GM12873 (cell line): ENCODE results near the gene NACC1.

ENCODE experiments used
- TF ChIP-seq, protein P1 (sequence below): IDR thresholded peaks from 2 replicates; pipeline ENCODE4 v1.5.1; 2012; ENCODE audit warnings: low read depth, mild to moderate bottlenecking, moderate library complexity, low read length, control low read depth; ENCODE audit not compliant: insufficient read depth; ENCODE audit errors: missing control alignments

The NACC1 gene

DNA sequence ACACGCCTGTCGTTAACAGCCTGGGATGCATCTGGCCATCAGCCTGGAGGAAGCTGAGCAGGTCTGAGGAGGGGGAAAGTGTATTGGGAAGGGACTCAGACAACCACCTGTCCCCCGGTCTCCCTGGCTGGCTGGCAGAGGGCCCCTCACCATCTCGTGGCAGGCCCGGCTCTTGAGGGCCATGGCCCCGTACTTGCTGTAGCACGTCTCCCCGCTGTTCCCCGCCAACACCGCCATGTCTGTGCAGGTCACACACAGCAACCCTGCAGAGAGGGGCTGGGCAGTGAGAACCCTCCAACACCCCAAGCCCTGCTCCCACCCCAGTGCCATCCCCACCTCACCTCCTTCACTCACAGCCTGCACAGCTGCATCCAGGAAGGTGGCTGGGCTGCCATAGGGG is 5.5 kb upstream of the NACC1 start:
- TF ChIP-seq, protein P1, sequence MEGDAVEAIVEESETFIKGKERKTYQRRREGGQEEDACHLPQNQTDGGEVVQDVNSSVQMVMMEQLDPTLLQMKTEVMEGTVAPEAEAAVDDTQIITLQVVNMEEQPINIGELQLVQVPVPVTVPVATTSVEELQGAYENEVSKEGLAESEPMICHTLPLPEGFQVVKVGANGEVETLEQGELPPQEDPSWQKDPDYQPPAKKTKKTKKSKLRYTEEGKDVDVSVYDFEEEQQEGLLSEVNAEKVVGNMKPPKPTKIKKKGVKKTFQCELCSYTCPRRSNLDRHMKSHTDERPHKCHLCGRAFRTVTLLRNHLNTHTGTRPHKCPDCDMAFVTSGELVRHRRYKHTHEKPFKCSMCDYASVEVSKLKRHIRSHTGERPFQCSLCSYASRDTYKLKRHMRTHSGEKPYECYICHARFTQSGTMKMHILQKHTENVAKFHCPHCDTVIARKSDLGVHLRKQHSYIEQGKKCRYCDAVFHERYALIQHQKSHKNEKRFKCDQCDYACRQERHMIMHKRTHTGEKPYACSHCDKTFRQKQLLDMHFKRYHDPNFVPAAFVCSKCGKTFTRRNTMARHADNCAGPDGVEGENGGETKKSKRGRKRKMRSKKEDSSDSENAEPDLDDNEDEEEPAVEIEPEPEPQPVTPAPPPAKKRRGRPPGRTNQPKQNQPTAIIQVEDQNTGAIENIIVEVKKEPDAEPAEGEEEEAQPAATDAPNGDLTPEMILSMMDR = no peak

GRCh38 chr19:13115936-13116281 is 2.2 kb upstream of the NACC1 start:
- TF ChIP-seq, protein P1 = no peak

DNA sequence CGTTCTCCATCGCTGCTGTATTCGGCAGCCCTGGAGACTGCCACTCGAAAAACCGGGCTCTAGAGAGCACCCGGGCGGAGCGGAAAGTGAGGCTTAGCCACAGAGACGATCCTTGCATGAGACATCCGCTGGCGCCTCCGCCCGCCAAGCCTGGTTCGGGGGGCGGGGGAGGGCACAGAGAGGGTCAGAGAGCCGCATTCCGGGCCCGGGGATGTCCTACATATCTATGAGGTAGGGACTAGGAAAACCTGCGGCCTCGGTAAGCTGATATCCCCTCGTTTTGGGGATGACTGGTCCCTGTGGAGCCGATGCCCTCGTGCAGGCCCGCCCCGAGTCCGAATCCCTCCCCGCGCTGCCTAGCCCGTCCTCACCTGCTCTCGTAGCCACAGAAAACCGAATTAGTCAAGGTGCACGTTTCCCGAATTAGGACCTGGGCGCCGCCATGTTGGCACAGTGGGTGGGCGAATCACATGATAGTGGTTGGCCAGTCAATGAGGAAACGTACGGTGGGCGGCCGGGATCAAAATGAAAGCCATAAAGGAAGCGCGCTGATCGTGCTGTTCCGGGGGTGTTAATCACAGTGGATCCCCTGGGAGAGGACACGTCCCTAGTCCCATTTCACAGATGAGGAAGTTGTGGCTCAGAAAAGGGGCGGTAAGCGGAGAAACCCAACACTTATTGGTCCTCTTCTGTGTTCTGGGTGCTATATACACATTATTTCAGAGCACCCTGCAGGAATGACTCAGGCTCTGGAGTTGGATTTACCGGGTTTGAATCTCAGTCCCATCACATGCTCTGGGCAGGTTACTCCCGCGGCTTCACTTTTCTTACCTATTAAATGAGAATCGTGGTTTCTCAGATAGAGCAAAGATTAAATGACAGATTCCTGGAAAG is 1.5 kb upstream of the NACC1 start, which contains the start of gene TRMT1:
TRMT1 (minus strand) TSS at position 459 of the 894 bp plus-strand sequence; CDS start at position 118, 341 bp downstream.
- TF ChIP-seq, protein P1 = no peak

- TF ChIP-seq, protein P1 = no peak
These were observed 790 bp upstream of the NACC1 start for GRCh38 chr19:13117176-13117771.

- TF ChIP-seq, protein P1 = no peak
These were observed 545 bp downstream of the NACC1 start for GRCh38 chr19:13118424-13119193.

- TF ChIP-seq, protein P1 = no peak
These were observed 1.6 kb downstream of the NACC1 start for GRCh38 chr19:13119627-13120026.

DNA sequence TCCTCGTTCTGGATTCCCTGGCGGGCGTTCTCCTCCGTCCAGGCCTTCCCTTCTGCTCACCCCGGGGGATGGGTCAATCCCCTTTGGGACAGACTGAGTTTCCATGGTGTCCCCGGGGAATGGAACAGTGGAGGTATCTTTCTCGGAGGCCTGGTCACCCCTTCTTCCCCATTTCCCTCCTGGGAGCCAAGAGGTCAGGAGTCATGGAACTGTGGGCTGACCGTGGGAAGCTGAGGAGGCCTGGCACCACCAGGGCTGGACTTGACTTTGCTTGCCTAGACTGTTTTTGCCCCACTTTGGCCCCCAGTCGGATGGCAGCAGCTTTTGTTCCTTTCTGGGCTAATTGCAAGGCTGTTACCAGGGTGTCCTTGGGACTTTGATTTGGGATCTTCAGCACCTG is 2.0 kb downstream of the NACC1 start:
- TF ChIP-seq, protein P1 = no peak
